Measurements from ENCODE around the gene PIGC. TPM values are rescaled to one million over a fixed set of nuclear protein-coding genes. Genes with fewer than 3 reads are reported as not detected.

Gene PIGC
- total and polyA plus RNA-seq, 8 donors, result 1.2 to 27.9 (median 17.0) TPM

- Histone ChIP-seq H3K4me1 (no peaks in the 10 kb centered on the region), H3K4me3 (no peak overlapping the region), H3K36me3 (no peaks in the 10 kb centered on the region), H3K27ac (no peak overlapping the region), H3K9me3 (no peaks in the 10 kb centered on the region), H3K27me3 (no peaks in the 10 kb centered on the region)
- intact Hi-C loops (cut with DNase I; ENCODE audit: low total_unique reads), result no loop called here
- DNase-seq, result no peak
- TF ChIP-seq EP300 (IDR thresholded peaks at IDR 0.05), result no peak
- TF ChIP-seq POLR2A (IDR thresholded peaks at IDR 0.05), result no peak
- TF ChIP-seq CTCF (IDR thresholded peaks at IDR 0.05), result no peak
- TF ChIP-seq POLR2AphosphoS5 (IDR thresholded peaks at IDR 0.05), result no peak
- 74 to 86% (median 81%) methylated on average over 1 of the region's 1 CpG for WGBS, 5 donors
Observed at GRCh38 chr1:172465617-172466016, 21.7 kb upstream of the PIGC start.

GRCh38 chr1:172460887-172461315 is 17.0 kb upstream of the PIGC start:
- no peak for DNase-seq
- TF ChIP-seq EP300 (IDR thresholded peaks at IDR 0.05), result no peak
- no peak for TF ChIP-seq POLR2AphosphoS5 (IDR thresholded peaks at IDR 0.05)
- TF ChIP-seq CTCF (IDR thresholded peaks at IDR 0.05), result no peak
- no peak for TF ChIP-seq POLR2A (IDR thresholded peaks at IDR 0.05)
- H3K9me3 ChIP-seq, result no peaks in the 10 kb centered on the region
- intact Hi-C loops (cut with DNase I; ENCODE audit: low total_unique reads), result no loop called here
- H3K27me3 ChIP-seq, result no peaks in the 10 kb centered on the region
- no peaks in the 10 kb centered on the region for H3K36me3 ChIP-seq
- no peak overlapping the region for H3K4me3 ChIP-seq
- H3K4me1 ChIP-seq, result no peaks in the 10 kb centered on the region
- WGBS, 5 donors, result 65 to 79% (median 73%) methylated on average over 1 of the region's 1 CpG
- no peak overlapping the region for H3K27ac ChIP-seq

- intact Hi-C loops (cut with DNase I; ENCODE audit: low total_unique reads), result no loop called here
- no peaks in the 10 kb centered on the region for H3K4me1 ChIP-seq
- 89 to 100% (median 91%) methylated on average over 1 of the region's 1 CpG for WGBS, 5 donors
- H3K27me3 ChIP-seq, result no peaks in the 10 kb centered on the region
- H3K36me3 ChIP-seq, result no peaks in the 10 kb centered on the region
- no peak overlapping the region for H3K4me3 ChIP-seq
- H3K27ac ChIP-seq, result no peak overlapping the region
- TF ChIP-seq POLR2A (IDR thresholded peaks at IDR 0.05) (no peak), POLR2AphosphoS5 (IDR thresholded peaks at IDR 0.05) (no peak), CTCF (IDR thresholded peaks at IDR 0.05) (no peak), EP300 (IDR thresholded peaks at IDR 0.05) (no peak)
- no peaks in the 10 kb centered on the region for H3K9me3 ChIP-seq
- DNase-seq, result no peak
Observed at GRCh38 chr1:172460177-172460576, 16.3 kb upstream of the PIGC start.

GRCh38 chr1:172457479-172458130 is 13.7 kb upstream of the PIGC start:
- H3K4me3 ChIP-seq, result no peak overlapping the region
- no peaks in the 10 kb centered on the region for H3K27me3 ChIP-seq
- no peak for DNase-seq
- TF ChIP-seq CTCF (IDR thresholded peaks at IDR 0.05), result no peak
- intact Hi-C loops (cut with DNase I; ENCODE audit: low total_unique reads), result no loop called here
- peaks cover 0 to 14% (median 6%) of the 10 kb centered on the region in 4 donors for H3K4me1 ChIP-seq
- no peaks in the 10 kb centered on the region for H3K9me3 ChIP-seq
- no peaks in the 10 kb centered on the region for H3K36me3 ChIP-seq
- WGBS, 5 donors, result 88 to 100% (median 96%) methylated on average over 1 of the region's 1 CpG
- H3K27ac ChIP-seq, result no peak overlapping the region

All from stomach (tissue), 9 donors.